ENCODE results near the gene RETREG3. TPM values are rescaled to one million over a fixed set of nuclear protein-coding genes. Genes with fewer than 3 reads are reported as not detected.

Gene RETREG3
- total and polyA plus RNA-seq, 9 of the 15 experiments (the other 6 are each of a cell fraction or from before 2014, with no cell fraction given) = 4.1 to 39.0 (median 16.9) TPM

GRCh38 chr17:42577532-42578281 is 31.5 kb downstream of the RETREG3 start, which contains the start of gene PSMC3IP (continued):
- TF ChIP-seq CHD7 (IDR thresholded peaks at IDR 0.05; ENCODE audit: low read depth, low read length) (no peak), CCNT2 (IDR thresholded peaks at IDR 0.05; ENCODE audit: borderline replicate concordance, extremely low read depth, insufficient read length, low read depth, low read length) (no peak), HMG20B (CRISPR knock-in tag; IDR thresholded peaks at IDR 0.05) (no peak), FOXP4 (CRISPR knock-in tag; IDR thresholded peaks at IDR 0.05; ENCODE audit: borderline replicate concordance) (no peak), PHTF2 (CRISPR knock-in tag; IDR thresholded peaks at IDR 0.05) (no peak), ESRRB (CRISPR knock-in tag; IDR thresholded peaks at IDR 0.05; ENCODE audit: borderline replicate concordance) (peak; percentile 35; the same call in 1 of the 2 replicates), ZNF830 (CRISPR knock-in tag; IDR thresholded peaks at IDR 0.05) (0 out of 2 replicates have a peak, but pooled peaks have one; percentile 33), ZNF316 (IDR thresholded peaks at IDR 0.05) (no peak), VEZF1 (CRISPR knock-in tag; IDR thresholded peaks at IDR 0.05) (peak; percentile 47), POLR2AphosphoS5 (IDR thresholded peaks at IDR 0.05; ENCODE audit: control insufficient read depth, insufficient read depth, low read depth, low read length) (peak; percentile 91)
